Measurements from ENCODE around the gene DAPK1.
A peak's percentile ranks its signal among the peaks of the same experiment; 100 is the strongest.

The DAPK1 gene

DNA sequence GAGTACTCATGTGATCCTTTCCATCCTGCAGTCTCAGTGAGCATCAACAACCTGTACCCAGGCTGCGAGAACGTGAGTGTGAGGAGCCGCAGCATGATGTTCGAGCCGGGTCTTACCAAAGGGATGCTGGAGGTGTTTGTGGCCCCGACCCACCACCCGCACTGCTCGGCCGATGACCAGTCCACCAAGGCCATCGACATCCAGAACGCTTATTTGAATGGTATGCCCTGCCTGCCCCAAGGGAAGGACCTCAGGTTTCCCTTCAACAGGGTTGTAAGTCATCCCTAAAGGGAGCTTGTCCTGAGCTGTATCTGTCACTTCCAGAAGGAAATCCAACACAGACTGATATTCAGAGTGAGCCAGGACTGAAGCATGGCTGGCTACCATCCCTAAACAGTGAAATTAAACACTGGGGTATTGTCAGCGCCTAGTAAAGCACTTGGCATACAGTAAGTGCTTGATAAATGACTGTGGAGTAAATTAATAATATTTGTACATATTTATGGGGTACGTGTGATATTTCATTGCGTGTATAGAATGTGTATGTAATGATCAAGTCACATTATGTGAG is 188.9 kb downstream of the DAPK1 start:
- no peak for DNase-seq (ENCODE audit: low read depth)

DNA sequence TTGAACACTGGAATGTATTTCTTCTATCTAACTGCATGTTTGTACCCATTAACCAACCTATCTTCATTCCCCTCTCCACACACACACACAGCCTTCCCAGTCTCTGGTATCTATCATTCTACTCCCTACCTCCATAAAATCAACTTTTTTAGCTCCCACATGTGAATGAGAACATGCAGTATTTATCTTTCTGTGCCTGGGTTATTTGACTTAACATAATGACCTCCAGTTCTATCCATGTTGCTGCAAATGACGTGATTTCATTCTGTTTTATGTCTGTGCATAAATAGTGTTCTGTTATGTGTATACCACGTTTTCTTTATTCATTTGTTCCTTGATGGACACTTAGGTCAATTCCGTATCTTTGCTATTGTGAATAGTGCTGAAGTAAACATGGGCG is 189.5 kb downstream of the DAPK1 start:
- no peak for DNase-seq (ENCODE audit: low read depth)

DNA sequence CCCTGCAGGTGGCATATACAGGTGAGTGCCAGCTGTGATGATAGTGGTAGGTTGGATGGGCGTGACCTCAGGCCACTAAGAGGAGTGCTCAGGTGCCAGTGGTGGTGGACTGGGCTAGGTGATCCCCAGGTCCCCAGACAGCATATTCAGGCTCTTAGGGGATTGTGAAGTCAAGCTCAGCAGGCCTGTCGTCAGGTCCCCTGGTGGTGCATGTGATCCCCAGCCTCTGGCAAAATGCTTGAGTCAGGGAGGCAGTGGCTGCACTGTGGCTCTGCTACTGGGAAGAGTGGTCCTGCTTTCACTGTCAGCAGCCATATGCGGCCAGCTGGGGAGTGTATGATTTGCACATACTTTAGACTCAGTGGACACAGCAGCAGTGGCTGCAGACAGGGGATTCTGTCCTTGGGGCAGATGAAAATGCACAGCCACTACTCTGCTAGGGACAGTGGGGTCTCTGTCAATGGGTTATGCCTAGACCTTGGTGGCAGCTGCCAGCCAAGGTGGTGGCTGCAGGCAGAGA is 196.6 kb downstream of the DAPK1 start:
- no peak for DNase-seq (ENCODE audit: low read depth)

DNA sequence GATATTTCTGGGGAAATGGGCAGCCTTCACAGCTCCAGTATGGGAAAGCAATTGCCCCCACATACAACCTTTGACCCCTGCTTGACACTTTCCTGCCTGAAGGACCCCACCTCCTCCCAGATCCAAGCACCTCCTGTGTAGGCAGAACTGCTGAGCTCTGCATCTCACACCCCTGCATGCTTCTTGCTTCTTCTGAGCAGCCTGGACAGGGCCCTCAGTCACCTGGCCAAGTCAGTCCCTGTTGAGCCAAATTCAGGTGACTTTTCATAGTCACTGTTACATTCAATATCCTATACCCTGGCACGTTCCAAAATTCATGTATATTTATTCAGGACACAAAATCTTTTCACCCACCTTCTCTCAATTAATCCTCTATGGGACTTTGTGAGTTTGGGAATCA is 197.9 kb downstream of the DAPK1 start:
- DNase-seq (ENCODE audit: low read depth): no peak

DNA sequence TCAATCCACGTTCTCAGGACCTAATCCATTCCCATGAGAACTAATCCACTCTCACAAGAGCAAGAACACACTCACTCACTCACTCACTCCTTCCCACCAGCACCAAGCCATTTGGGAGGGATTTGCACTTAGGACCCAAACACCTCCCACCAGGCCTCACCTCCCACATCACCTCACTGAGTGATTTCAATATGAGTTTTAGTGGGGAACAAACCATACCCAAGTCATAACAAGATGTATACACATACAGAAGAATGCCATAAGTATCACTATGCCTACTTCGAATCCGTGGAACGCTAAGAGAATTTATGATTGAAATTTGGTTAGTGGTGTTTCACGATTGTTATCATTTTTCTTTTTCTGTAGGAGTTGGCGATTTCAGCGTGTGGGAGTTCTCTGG is 199.0 kb downstream of the DAPK1 start:
- no peak for DNase-seq (ENCODE audit: low read depth)

DNA sequence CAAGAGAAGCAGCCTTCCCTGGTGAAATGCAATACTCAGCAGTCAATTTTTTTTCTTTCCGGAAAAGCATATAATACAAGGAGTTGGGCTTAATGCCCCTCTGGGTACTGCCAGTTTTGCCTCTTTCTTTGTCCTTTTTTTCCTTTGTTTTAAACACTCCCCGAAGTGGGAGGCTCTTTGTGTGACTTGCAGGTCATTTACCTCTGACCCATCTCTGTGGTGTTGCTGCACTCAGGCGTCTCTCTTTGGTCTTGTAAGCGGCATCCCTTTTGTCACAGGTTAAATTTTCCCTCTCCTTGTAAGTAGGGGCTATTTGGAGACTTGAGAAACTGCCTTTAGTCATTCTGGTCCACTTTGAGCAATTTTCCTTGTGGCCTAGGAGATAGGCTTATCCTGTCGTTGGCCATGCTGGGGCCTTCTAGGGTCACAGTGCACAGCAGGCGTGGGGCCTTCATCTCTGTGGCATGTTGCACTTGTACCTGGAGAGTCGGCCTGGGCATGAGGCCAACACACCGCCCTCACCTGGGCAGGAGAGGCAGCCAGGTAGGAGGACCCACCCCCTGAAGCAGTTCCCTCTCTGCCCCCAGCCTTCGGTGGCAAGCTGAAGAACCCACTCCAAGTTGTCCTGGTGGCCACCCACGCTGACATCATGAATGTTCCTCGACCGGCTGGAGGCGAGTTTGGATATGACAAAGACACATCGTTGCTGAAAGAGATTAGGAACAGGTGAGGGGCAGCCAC is 200.6 kb downstream of the DAPK1 start:
- no peak for DNase-seq (ENCODE audit: low read depth)

DNA sequence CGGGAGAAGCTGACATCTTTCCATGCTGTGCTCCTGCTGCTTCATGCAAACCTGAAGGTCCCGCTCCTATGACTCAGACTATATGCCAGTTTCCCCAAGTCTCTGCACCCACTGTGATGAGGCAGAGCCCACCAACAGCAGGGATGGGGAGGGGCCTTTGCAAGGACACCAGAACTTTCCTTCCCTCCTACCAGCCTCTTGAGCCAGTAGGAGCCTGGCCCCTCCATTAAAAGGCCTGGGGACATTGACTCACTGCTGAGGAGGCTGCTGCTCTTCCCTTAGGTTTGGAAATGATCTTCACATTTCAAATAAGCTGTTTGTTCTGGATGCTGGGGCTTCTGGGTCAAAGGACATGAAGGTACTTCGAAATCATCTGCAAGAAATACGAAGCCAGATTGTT is 202.2 kb downstream of the DAPK1 start:
- DNase-seq (ENCODE audit: low read depth): no peak

DNA sequence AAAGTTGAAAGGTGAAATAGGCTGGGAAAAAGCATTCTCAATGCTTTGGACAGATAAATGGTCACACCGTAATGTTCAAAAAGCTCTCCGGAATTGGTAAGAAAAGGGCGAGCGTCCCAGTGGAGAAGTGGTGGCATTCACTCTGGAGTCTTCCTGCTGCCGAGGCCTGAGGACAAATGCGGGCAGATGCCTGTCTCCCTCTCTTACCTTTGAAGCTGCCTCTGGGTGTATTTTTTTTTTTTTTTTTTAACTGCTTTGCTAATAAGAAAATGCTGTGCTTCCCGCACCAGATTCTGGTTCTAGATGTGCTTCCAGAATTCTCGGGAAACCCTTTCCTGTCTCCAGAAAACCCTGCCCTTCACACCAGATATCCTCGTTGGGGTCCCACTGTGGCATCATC is 203.8 kb downstream of the DAPK1 start:
- DNase-seq (ENCODE audit: low read depth): no peak

DNA sequence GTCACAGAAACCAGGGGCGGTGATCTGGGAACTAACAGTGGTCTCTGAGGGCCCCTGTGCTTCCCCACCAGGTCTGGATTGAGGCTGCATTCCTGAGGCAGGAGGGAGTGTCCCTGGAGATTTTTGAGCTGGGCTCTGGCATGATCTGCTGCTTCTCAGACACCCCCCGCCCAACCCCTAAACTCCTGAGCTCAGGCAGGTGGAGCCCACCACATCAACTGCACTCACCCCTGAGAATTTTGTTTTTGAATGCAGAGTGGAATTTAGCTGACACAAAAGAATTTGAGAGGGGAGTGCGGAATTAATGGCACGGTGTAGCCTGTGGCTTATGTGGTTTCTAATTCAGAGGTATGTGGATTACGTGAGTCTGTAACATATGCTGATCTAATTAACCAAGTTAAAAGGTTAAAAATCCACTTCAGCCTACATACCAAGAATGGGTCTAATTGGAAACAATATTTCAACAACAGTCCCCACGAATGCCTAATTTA is 204.3 kb downstream of the DAPK1 start:
- no peak for DNase-seq (ENCODE audit: low read depth)

DNA sequence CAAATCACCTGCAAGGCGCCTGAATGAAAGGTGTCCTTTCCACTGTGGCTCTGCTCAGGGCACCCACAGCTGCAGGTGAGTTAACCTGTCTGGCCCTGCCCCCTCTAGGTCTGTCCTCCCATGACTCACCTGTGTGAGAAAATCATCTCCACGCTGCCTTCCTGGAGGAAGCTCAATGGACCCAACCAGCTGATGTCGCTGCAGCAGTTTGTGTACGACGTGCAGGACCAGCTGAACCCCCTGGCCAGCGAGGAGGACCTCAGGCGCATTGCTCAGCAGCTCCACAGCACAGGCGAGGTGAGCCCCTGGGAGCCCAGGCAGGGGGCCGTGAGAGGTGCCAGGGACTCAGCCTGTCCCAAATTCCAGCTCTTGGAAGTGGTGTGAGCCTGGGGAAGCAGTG is 205.3 kb downstream of the DAPK1 start:
- DNase-seq (ENCODE audit: low read depth): no peak

DNA sequence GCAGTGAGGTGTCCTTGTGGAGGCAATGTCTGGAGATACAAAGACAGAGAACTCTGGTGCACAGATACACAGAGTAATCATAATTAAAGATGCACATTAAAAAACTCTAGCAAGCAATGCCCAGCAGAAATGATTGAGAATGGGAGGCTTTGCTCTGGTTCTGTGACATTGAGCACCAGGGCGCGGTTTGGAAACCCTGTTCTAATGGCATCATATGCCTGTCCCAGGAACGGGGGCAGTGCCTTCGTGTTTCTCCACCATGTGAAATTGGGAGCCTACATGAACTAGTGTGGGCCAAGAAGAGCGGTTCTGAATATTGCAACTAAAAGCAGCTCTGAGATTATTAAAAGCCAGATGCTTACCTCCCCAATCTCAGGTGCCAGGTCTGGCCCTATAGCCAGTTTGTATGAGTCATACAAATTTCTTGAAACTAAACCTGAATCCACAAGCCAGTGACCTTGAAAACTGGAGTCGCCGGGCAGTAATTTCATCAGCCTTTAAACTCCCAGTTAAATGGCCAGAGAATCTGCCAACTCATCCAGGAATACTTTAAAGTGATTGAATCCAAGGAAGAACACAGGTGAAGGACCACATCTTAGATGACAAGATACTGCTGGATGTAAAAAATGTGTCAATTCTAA is 206.1 kb downstream of the DAPK1 start:
- no peak for DNase-seq (ENCODE audit: low read depth)

DNA sequence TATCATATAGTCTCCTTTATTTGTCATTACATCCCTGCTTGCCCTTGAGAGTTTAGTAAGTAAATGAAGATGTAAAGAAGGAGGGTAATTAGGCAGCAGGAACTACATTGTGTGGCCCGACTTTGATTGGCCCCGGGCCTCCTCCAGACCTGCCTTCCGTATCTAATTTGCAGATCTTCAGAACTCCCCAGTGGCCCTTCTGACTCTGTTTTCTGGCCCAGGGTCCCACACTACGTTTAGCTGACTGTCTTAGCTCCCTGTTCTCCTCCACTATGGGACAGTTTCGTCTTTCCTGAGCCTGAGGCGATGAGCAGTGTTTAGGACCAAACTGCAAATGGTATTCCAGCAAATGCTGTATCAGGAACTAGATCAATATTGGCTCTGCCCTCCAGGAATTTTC is 206.7 kb downstream of the DAPK1 start:
- DNase-seq (ENCODE audit: low read depth): no peak

DNA sequence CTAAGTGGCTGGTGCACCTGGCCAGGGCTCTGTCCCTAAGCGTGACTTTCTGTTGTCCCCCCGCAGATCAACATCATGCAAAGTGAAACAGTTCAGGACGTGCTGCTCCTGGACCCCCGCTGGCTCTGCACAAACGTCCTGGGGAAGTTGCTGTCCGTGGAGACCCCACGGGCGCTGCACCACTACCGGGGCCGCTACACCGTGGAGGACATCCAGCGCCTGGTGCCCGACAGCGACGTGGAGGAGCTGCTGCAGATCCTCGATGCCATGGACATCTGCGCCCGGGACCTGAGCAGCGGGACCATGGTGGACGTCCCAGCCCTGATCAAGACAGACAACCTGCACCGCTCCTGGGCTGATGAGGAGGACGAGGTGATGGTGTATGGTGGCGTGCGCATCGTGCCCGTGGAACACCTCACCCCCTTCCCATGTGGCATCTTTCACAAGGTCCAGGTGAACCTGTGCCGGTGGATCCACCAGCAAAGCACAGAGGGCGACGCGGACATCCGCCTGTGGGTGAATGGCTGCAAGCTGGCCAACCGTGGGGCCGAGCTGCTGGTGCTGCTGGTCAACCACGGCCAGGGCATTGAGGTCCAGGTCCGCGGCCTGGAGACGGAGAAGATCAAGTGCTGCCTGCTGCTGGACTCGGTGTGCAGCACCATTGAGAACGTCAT is 208.5 kb downstream of the DAPK1 start:
- no peak for DNase-seq (ENCODE audit: low read depth)

DNA sequence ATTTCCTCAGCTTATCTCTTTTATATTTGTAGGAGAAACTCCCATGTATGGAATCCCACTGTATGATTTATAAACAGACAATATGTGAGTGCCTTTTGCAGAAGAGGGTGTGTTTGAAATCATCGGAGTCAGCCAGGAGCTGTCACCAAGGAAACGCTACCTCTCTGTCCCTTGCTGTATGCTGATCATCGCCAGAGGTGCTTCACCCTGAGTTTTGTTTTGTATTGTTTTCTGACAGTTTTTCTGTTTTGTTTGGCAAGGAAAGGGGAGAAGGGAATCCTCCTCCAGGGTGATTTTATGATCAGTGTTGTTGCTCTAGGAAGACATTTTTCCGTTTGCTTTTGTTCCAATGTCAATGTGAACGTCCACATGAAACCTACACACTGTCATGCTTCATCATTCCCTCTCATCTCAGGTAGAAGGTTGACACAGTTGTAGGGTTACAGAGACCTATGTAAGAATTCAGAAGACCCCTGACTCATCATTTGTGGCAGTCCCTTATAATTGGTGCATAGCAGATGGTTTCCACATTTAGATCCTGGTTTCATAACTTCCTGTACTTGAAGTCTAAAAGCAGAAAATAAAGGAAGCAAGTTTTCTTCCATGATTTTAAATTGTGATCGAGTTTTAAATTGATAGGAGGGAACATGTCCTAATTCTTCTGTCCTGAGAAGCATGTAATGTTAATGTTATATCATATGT is 210.3 kb downstream of the DAPK1 start:
- DNase-seq (ENCODE audit: low read depth): no peak

DNA sequence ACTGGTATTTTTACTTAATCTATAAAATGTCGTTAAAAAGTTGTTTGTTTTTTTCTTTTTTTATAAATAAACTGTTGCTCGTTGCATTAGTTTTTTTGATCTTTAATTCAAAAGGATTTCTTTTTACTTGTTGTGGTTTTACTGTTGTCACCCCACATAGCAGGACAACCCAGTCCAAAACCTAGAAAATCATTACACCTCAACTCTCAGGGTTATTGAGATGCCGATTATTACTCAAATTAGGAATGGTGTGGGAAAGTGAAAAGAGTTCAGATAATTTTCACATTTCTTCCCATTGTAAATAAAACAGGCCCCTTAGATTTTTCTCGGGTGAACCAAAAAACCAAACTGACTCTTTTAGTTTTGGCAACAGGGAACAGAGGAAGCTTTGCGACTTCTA is 210.9 kb downstream of the DAPK1 start:
- no peak for DNase-seq (ENCODE audit: low read depth)

DNA sequence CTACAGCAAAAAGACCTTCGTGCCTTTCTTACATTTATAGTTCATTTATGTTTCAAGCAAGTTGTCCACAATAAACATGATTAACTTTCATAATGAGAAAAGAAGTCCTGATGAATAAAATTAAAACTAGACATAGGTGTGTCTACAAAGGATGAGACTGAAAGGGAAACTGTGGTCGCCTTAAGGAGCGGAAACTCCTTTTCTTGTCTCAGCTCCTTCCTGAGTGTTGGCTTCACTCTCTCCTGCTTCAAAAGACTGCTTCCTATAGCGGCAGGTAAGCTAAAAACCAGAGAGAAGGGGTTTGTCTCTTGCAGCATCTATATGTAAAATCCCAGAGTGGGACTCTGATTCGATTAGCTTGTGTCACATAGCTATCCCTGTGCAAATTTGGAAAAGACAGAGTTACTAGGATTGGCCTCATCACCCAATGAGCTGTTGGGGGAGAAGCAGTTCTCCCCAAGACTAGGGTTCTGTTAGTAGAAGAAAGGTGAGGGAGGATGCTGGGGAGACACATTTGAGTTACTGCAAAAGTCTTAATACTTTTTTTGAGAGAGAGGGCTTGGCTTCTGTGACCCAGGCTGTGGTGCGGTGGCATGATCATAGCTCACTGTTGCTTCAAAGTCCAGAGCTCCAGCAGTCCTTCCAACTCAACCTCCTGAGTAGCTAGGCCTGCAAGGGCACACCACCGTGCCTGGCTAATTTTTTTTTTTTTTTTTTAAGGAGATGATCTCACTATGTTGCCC is 211.5 kb downstream of the DAPK1 start:
- DNase-seq (ENCODE audit: low read depth): no peak

DNA sequence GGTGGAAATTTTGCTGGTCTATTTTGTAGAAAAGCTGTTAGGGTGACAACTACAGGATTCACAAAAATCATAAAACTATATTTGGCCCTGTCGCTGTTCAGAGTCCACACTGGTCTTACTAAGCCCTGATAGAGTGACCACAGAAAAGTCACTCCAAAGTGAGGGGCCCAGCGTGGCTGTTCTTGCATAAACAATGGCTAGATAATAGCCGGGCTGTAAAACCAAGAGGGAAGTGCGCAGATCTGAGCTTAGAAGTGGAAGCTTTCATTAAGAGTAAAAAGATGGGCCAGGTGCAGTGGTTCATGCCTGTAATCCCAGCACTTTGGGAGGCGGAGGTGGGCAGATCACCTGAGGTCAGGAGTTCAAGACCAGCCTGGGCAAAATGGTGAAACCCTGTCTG is 212.8 kb downstream of the DAPK1 start:
- no peak for DNase-seq (ENCODE audit: low read depth)

DNA sequence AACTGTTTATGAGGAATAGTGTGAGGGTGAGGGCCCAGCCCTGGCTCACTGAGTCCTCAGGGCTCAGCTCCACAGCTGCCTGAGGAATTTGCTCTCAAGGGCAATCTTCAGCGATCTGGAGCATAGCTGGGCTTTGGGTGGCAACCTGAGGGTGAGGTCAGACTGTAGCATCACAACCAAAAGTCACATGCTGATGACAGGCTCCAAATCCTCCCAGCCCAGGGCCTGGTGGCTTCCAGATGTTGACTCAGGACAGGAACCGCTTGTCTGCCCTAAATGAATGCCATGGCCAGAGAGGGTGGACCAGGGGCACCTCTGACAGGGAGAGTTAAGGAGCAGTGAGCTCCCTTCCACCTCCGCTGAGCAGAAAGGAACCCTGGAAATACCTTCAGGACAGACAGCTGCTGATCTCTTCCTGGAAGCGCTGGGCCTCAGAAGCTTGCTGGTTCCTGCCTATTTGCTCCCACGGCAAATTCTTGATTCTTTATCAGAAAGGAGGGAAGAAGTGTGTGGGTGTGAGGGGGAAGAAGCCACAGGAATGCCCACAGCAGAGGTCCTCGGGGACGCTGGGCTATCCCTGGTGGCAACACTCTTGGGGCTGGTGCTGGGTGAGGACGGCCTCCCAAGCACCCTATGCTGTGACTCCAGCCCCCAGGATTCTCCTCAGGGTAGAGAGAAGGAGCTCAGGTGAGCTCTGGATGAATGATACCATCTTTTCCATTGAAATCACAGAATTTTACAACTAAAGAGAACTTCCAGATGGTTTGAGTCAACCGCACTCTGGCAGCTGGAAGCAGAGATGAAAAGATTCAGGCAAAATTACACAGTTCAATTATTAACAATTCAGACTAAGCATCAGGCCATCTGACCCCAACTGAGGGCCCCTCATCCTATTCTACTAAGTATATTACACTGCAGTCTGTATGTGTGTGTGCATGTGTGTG is 214.5 kb downstream of the DAPK1 start:
- peak; percentile 83 for DNase-seq (ENCODE audit: low read depth)

DNA sequence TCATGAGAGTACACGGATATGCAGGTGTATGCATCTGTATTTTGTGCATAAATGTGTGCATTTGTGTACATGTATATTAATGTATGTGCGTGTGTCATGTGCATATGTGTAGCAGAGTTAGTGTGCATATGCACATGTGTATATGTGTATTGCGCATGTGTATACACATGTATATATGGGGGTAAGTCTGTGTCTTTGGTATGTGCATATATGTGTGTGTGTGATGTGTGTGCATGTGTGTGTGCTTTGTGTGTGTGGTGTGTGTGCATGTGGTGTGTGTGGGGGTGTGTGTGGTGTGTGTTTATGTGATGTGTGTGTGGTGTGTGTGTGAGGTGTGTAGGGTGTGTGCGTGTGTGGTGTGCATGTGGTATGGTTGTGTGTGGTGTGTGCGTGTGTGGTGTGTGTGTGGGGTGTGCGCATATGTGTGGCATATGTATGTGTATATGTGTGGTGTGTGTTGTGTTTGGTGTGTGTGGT is 215.2 kb downstream of the DAPK1 start:
- no peak for DNase-seq (ENCODE audit: low read depth)

Data from stromal cell of bone marrow (primary cell).